Sigmoid colon (tissue), 7 donors: ENCODE data around the gene AGXT. TPM values are rescaled to one million over a fixed set of nuclear protein-coding genes. Genes with fewer than 3 reads are reported as not detected.

Experiments used
- DNase-seq: peaks from one replicate; pipeline ENCODE4 v3.0.0-alpha.2; 2019
- H3K27ac ChIP-seq, 4 donors: fragments of 200-600 bp; sonication (generic); one replicate each; pipeline ENCODE4 v1.5.1; 2016 to 2019; ENCODE audit warnings: mild to moderate bottlenecking in 1 of 4
- H3K27me3 ChIP-seq, 3 donors: fragments of 200-600 bp; sonication (generic); one replicate each; pipeline ENCODE4 v1.5.1; 2019; ENCODE audit warnings: mild to moderate bottlenecking in 1 of 3
- H3K36me3 ChIP-seq, 4 donors: fragments of 200-600 bp; sonication (generic); one replicate each; pipeline ENCODE4 v1.5.1; 2016 to 2019
- H3K4me1 ChIP-seq, 4 donors: fragments of 200-600 bp; sonication (generic); one replicate each; pipeline ENCODE4 v1.5.1; 2017 to 2019
- H3K4me3 ChIP-seq, 4 donors: fragments of 200-600 bp; sonication (generic); one replicate each; pipeline ENCODE4 v1.5.1; 2017 to 2019; ENCODE audit warnings: mild to moderate bottlenecking in 2 of 4, moderate library complexity in 1 of 4
- H3K9me3 ChIP-seq, 4 donors: fragments of 200-600 bp in 3 of 4; sonication (generic) in 3 of 4; one replicate each; pipeline versions ENCODE4 v1.5.1 to v1.6.1; 2013 to 2019
- CTCF ChIP-seq, 4 experiments: fragments of 450-650 bp in 3 of 4; fragments of 200-600 bp in 1 of 4; IDR thresholded peaks; one replicate each; pipeline ENCODE4 v1.5.1; 2016 to 2019; ENCODE audit warnings: antibody characterized with exemption in 4 of 4, mild to moderate bottlenecking in 3 of 4, moderate library complexity in 2 of 4
- EP300 ChIP-seq, 4 donors: sonication (generic); formaldehyde crosslinking; IDR thresholded peaks; one replicate each; pipeline ENCODE4 v1.6.1; 2017; ENCODE audit warnings: antibody characterized with exemption in 4 of 4
- POLR2A ChIP-seq, 2 donors: fragments of 450-650 bp; IDR thresholded peaks; one replicate each; pipeline ENCODE4 v1.6.1; 2016; ENCODE audit warnings: antibody characterized with exemption in 2 of 2, mild to moderate bottlenecking in 2 of 2, moderate library complexity in 2 of 2
- POLR2AphosphoS5 ChIP-seq, 4 donors: sonication (generic); formaldehyde crosslinking; IDR thresholded peaks; one replicate each; pipeline ENCODE4 v1.6.1; 2017; ENCODE audit warnings: antibody characterized with exemption in 4 of 4
- WGBS, 2 donors: extraction: QIAGEN DNeasy Blood & Tissue Kit; methylation state at CpG; one replicate each; pipeline ENCODE4 v1.1.7; 2013; 5-methylcytosine and 5-hydroxymethylcytosine counted together
- intact Hi-C: fragments of 100-400 bp; cut with DNase I; formaldehyde crosslinking; loops from one replicate; pipeline ENCODE4 v1.15.1; 2023
- polyA plus RNA-seq, 3 donors: library from polyadenylated mRNA; stranded (reverse); fragments of 200-250 nt; gene quantifications; one replicate each; pipeline ENCODE4 v1.2.3, GENCODE V29; 2013
- total RNA-seq, 4 donors: library from RNA; depleted of rRNA; stranded (reverse); fragments of >200 nt; gene quantifications; one replicate each; pipeline ENCODE4 v1.1.0, GENCODE V29; 2016
- donor health status: healthy with polysubstance abuse.
- donor health status: Bipolar disorder and iron deficiency.
- donor health status: healthy.

Gene AGXT
- total and polyA plus RNA-seq, 7 donors = 0.60 to 2.4 (median 1.6) TPM; not detected in 4

- no peak for DNase-seq
- no peaks in the 10 kb centered on the region for H3K9me3 ChIP-seq
- no peaks in the 10 kb centered on the region for H3K4me1 ChIP-seq
- no peak for TF ChIP-seq POLR2AphosphoS5 (IDR thresholded peaks at IDR 0.05)
- TF ChIP-seq EP300 (IDR thresholded peaks at IDR 0.05) = no peak
- no peak for TF ChIP-seq POLR2A (IDR thresholded peaks at IDR 0.05)
- TF ChIP-seq CTCF (IDR thresholded peaks at IDR 0.05) = no peak
- no peak overlapping the region for H3K4me3 ChIP-seq
- no peaks in the 10 kb centered on the region for H3K36me3 ChIP-seq
- WGBS, 2 donors = 20 to 62% methylated on average over 3 of the region's 3 CpGs
- intact Hi-C loops = no loop called here
- H3K27me3 ChIP-seq = no peaks in the 10 kb centered on the region
- H3K27ac ChIP-seq = no peak overlapping the region
These were observed 4.1 kb upstream of the AGXT start for GRCh38 chr2:240864475-240864874.

GRCh38 chr2:240865391-240865790, 3.2 kb upstream of the AGXT start:
- Histone ChIP-seq H3K27ac (no peak overlapping the region), H3K4me1 (no peaks in the 10 kb centered on the region), H3K4me3 (no peak overlapping the region), H3K36me3 (no peaks in the 10 kb centered on the region), H3K27me3 (peaks cover 0 to 4% (median 0%) of the 10 kb centered on the region in 3 donors), H3K9me3 (no peaks in the 10 kb centered on the region)
- WGBS, 2 donors = 73 to 82% methylated on average over 5 of the region's 5 CpGs
- TF ChIP-seq CTCF (IDR thresholded peaks at IDR 0.05) (no peak), EP300 (IDR thresholded peaks at IDR 0.05) (no peak), POLR2AphosphoS5 (IDR thresholded peaks at IDR 0.05) (no peak), POLR2A (IDR thresholded peaks at IDR 0.05) (no peak)
- no peak for DNase-seq
- intact Hi-C loops = no loop called here

GRCh38 chr2:240869109-240869955, 708 bp downstream of the AGXT start:
- Histone ChIP-seq H3K27ac (no peak overlapping the region), H3K4me1 (no peaks in the 10 kb centered on the region), H3K27me3 (peaks cover 0 to 4% (median 0%) of the 10 kb centered on the region in 3 donors), H3K9me3 (no peaks in the 10 kb centered on the region), H3K4me3 (no peak overlapping the region), H3K36me3 (no peaks in the 10 kb centered on the region)
- 91 to 92% methylated on average over 25 of the region's 25 CpGs for WGBS, 2 donors
- TF ChIP-seq POLR2AphosphoS5 (IDR thresholded peaks at IDR 0.05) = no peak
- no peak for TF ChIP-seq CTCF (IDR thresholded peaks at IDR 0.05)
- intact Hi-C loops = no loop called here
- no peak for DNase-seq

- intact Hi-C loops = no loop called here
- 82 to 84% methylated on average over 15 of the region's 15 CpGs for WGBS, 2 donors
These were observed 1.6 kb downstream of the AGXT start for GRCh38 chr2:240869956-240870875.

More at GRCh38 chr2:240869956-240870875, 1.6 kb downstream of the AGXT start:
- H3K27ac ChIP-seq = no peak overlapping the region
- H3K4me3 ChIP-seq = no peak overlapping the region
- TF ChIP-seq CTCF (IDR thresholded peaks at IDR 0.05) = no peak
- TF ChIP-seq EP300 (IDR thresholded peaks at IDR 0.05) = no peak
- no peak for TF ChIP-seq POLR2AphosphoS5 (IDR thresholded peaks at IDR 0.05)
- no peak for TF ChIP-seq POLR2A (IDR thresholded peaks at IDR 0.05)
- DNase-seq = peak; percentile 55
- no peaks in the 10 kb centered on the region for H3K4me1 ChIP-seq
- no peaks in the 10 kb centered on the region for H3K9me3 ChIP-seq
- H3K27me3 ChIP-seq = peaks cover 0 to 4% (median 0%) of the 10 kb centered on the region in 3 donors
- H3K36me3 ChIP-seq = no peaks in the 10 kb centered on the region
